ENCODE results near the gene SCUBE1.

Gene SCUBE1

DNA sequence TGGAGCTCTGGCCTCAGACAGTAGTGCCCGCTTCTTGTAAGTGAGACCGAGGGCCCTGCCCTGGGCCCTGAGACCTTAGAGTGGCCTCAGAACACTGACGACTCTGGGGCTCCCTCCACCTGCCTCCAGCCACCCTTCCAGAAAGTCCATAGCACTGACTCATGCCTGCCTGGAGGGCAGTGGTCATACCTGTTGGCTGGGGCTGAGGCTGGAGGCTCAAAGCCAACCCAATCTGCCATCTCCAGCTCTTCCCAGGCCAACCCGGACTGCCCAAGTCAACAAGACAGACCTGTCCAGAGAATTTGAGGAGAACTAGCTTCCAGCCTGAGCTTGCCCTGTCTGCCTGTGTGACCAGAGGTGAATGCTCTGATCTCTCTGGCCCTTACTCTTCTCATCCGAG, 89.3 kb downstream of the SCUBE1 start:
- no peak for DNase-seq

- DNase-seq: no peak
Observed at GRCh38 chr22:43252319-43252718, 90.9 kb downstream of the SCUBE1 start.

- DNase-seq: no peak
Observed at GRCh38 chr22:43249789-43250471, 93.2 kb downstream of the SCUBE1 start.

DNA sequence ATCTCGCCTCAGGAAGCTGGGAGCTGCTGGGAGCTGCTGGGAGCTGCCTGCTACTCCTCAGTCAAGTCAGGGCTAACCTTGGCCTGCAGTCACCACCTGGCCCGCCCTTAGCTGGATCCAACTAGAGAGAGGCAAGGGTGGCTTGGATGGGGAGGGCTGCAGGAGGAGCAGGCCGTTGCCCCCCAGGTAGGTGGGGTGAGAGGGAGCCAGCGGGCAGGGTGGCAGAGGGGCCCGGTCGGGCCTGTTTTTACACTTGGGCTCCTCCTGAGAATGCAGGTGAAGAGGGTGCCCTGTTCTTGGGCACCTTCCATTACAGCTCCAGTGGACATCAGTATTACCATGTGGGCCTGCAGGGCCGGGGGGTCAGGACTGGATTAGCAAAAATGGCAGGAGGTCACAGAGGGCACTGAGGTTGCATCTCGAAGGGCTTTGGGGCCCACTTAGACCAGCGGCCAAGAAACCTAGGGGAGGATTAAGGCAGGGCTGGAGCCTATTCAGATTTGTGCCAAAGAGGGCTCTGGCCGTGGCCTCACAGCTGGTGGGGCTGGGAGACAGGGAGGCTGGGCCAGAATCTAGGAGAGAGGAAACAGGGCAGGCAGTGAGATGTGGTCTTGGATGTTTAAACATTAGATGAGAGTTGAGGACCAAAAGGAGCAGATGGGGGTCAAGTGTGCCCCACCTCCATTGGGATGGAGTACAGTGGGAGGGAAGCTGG, 95.5 kb downstream of the SCUBE1 start:
- DNase-seq: no peak

DNA sequence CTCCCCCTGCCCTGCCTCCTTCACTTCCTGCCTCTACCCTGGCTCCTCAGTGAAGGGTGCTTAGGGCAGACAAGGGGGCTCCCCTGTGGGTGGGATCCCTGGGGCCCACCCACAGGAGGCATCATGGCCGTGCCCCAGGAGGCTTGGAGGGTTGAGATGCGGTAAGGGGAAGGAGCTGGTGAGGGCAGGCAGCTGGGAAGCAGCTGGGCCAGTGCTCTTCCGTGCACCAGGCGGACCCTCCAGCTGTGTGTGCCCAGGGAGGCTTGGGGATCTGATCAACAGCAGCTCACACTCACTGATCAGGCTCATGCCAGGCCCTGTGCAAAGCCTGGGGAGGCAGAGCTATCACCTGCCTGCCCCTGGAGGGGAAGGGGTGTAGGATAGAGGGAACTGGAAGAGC, 97.0 kb downstream of the SCUBE1 start:
- no peak for DNase-seq

- DNase-seq: no peak
Observed at GRCh38 chr22:43245717-43246116, 97.5 kb downstream of the SCUBE1 start.

DNA sequence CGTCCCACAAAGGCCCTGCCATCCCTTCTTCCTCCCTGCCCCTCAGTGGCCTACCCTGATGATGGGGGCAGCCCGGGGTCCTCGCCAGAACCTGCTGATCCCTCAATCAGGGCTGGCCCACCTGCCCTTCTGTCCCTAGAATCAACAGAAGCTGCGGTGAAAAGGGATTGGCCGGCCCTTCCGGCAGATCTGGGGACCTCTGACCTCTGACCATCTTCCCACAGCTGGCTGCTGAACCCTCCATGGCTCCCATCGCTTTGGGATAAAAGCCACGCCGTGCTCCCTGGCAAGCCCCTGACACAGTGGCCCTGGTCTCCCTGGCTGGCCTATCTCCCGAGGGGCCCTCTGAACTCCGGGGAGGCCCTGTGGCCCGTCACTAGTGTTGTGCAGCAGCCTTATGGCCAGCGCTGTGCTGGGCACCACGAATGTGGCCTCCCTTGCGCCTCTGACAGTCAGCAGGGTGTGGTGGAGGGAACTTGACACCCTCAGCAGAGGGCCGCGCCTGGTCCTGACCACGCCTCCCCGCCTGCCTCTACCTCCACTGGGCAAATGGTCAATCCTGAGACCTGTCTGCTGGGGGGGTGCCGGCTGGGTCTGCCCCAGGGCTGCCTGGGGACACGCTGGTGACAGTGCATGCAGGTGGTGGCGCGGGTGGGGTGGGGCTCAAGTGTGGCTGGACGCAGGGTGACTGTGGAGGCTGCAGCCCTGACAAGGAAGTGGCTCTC, 98.2 kb downstream of the SCUBE1 start:
- no peak for DNase-seq

GRCh38 chr22:43244402-43244801, 98.8 kb downstream of the SCUBE1 start:
- DNase-seq: no peak

DNA sequence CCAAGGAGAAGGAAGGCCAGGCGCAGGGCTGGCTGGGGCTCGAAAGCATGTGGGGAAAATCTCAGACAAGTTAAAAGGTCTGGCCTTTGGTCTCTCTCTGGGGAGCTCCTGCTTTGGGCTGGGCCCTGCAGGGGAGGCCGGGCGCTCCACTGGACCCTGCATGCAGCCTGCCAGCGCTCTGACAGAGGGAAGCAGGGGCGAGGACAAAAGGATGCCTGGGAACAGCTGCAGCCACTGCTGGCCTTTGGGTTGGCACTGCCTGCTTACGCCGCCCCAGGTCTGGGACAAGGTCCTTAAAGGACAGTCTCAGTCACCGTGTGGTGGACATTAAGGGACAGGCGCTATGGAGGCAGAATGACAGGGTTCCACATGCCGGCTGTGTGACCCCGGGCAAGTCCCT, 99.8 kb downstream of the SCUBE1 start:
- DNase-seq: no peak

GRCh38 chr22:43242627-43243026, 100.5 kb downstream of the SCUBE1 start:
- DNase-seq: no peak

DNA sequence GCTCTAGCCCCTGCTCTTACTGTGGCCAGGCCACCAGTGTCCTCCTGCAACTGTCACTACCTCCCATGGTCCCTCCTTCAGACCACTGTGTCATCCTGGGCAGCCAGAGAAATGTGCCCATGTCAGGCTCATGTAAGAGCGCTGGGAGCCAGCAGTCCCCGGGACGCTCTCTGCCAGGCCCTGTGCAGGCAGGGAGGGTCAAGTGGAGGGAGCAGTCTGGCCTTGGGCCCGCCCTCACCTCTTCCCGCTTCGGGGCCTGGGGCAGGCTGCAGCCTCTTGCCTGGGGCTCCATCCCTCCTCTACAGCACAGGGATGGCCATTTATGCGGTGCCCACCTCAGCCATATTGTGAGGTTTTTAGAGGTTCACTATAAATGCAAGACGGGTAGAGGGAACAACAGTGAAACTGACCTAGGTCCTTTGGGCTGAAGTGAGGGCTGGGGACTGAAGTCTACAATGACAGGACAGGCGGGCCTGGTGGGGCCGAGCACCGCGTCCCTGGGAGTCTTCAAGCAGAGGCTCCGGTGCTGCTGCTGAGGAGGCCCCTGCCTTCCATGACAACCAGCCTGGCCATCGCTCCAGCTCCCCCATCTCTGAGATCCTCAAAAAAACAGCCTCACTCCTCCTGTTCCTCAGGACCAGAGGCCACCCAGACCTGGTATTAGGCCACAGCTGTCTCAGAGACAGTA, 101.3 kb downstream of the SCUBE1 start:
- no peak for DNase-seq

GRCh38 chr22:43241138-43241597, 102.0 kb downstream of the SCUBE1 start:
- no peak for DNase-seq

DNA sequence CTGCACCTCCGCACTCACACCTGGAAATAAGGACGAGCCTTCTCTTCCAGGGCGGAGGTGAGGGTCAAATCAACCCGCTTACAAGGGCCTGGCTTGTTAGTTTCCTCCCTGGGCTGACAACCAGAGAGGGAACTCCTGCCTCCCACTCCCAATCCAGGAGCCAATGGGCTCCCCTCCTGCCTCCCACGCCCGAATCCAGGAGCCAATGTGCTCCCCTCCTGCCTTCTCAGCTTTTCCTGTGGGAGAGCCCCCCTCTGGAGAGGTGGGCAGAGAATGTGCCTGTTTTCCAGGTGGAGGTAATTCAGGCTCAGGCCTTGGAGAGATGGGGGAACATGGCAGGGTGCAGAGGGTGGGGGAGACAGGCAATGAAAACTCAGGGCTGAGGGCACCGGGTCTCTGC, 102.6 kb downstream of the SCUBE1 start:
- DNase-seq: no peak

GRCh38 chr22:43239956-43240355, 103.2 kb downstream of the SCUBE1 start:
- no peak for DNase-seq

GRCh38 chr22:43239193-43239780, 103.9 kb downstream of the SCUBE1 start:
- DNase-seq: no peak

- no peak for DNase-seq
Observed at GRCh38 chr22:43238526-43239006, 104.6 kb downstream of the SCUBE1 start.

GRCh38 chr22:43237280-43237679, 105.9 kb downstream of the SCUBE1 start:
- no peak for DNase-seq

DNA sequence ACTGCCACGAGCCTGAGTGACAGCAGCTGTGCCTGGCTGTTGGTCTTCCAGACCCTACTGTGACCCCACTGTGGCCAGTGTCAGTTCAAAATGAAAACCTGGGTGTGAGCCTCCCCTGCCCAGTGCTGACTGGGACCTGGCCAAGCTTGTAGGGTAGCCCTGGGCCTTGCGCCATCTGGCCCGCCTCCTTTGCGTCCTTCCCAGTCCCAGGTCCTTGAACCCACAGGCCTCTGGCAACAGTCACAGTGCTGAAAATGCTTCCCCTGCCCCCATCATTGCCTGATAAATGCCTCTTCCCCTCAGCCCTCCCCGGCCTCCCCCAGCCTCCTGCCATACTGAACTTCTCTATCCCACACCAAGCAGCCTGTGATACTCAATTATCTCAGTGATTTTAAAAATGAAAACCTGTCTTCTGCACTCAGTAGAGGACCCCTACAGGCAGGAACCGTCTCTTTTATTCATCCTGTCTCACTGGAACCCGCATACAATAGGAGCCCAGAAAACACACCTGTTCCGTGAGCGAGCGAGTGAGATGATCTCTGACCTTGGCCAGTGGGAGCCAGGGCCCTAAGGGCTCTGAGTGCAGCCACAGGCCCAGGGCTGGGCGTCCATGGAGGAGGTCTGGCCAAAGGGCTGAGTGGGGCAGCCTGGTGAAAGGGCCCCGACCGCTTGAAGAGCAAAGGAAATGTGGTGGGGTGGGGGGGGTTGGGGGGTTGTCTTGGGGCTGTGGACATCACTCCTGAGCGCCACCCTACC, 106.6 kb downstream of the SCUBE1 start:
- no peak for DNase-seq

- DNase-seq: no peak
Observed at GRCh38 chr22:43235445-43236409, 107.4 kb downstream of the SCUBE1 start.

GRCh38 chr22:43234264-43234988, 108.7 kb downstream of the SCUBE1 start:
- no peak for DNase-seq
